ENCODE results near the gene CCL11.

DNA sequence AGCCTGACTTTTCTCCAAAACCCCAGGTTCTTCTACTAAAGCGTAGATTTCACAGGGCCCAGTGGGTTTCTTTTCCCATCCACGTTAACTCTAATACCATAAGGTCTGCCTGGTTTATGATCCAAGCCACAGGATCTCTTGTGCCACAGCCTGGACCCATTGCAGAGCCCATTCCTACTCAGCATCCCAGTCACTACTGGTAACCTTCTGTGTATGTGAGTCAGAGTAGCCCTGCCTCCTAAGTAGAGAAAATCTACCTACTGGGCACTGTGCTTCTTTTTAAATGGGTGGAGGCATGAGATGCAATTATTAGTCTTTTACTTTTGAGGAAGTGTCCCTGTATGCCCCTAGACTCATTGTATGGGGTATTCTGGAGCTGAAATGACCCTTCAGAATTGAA lies 13.5 kb downstream of the CCL11 start:
- TF ChIP-seq YY1 (IDR thresholded peaks at IDR 0.05; ENCODE audit: insufficient read depth, insufficient replicate concordance, low read depth, low read length), result no peak
- no peak for TF ChIP-seq ZNF225 (CRISPR knock-in tag; IDR thresholded peaks at IDR 0.05)
- no peak for TF ChIP-seq SP1 (IDR thresholded peaks at IDR 0.05)
- TF ChIP-seq SP1 (CRISPR knock-in tag; IDR thresholded peaks at IDR 0.05), result no peak
- no peak for TF ChIP-seq RAD21 (CRISPR knock-in tag; IDR thresholded peaks at IDR 0.05)
- no peak for TF ChIP-seq ZNF430 (CRISPR knock-in tag; IDR thresholded peaks at IDR 0.05)
- TF ChIP-seq ZNF274 (CRISPR knock-in tag; IDR thresholded peaks at IDR 0.05), result no peak
- TF ChIP-seq, protein P1, sequence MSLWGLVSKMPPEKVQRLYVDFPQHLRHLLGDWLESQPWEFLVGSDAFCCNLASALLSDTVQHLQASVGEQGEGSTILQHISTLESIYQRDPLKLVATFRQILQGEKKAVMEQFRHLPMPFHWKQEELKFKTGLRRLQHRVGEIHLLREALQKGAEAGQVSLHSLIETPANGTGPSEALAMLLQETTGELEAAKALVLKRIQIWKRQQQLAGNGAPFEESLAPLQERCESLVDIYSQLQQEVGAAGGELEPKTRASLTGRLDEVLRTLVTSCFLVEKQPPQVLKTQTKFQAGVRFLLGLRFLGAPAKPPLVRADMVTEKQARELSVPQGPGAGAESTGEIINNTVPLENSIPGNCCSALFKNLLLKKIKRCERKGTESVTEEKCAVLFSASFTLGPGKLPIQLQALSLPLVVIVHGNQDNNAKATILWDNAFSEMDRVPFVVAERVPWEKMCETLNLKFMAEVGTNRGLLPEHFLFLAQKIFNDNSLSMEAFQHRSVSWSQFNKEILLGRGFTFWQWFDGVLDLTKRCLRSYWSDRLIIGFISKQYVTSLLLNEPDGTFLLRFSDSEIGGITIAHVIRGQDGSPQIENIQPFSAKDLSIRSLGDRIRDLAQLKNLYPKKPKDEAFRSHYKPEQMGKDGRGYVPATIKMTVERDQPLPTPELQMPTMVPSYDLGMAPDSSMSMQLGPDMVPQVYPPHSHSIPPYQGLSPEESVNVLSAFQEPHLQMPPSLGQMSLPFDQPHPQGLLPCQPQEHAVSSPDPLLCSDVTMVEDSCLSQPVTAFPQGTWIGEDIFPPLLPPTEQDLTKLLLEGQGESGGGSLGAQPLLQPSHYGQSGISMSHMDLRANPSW (CRISPR knock-in tag; IDR thresholded peaks at IDR 0.05; ENCODE audit: borderline replicate concordance), result no peak
- no peak for TF ChIP-seq TGIF2 (CRISPR knock-in tag; IDR thresholded peaks at IDR 0.05)
